PFSK-1 (cell line): ENCODE measurements around the gene MSH4.

ENCODE experiments used
- FOXP2 ChIP-seq: optimal IDR thresholded peaks from 2 replicates; pipeline ENCODE3; 2011; ENCODE audit warnings: borderline replicate concordance, control low read depth, inconsistent platforms; ENCODE audit not compliant: insufficient read depth; ENCODE audit errors: extremely low read length, extremely low read depth
- POLR2AphosphoS5 ChIP-seq: IDR thresholded peaks from 2 replicates; pipeline ENCODE4 v1.6.1; 2012; ENCODE audit warnings: low read depth, mild to moderate bottlenecking, control low read depth, low read length, moderate library complexity
- REST ChIP-seq, 2 experiments: IDR thresholded peaks; 2 replicates each; pipeline versions ENCODE4 v1.6.1 to v1.8.0; 2011 to 2012; ENCODE audit warnings: low read depth in 2 of 2, low read length in 2 of 2, control low read depth in 1 of 2, inconsistent platforms in 1 of 2, mild to moderate bottlenecking in 1 of 2, moderate library complexity in 1 of 2; ENCODE audit not compliant: insufficient read depth in 1 of 2
- SIN3A ChIP-seq: IDR thresholded peaks from 2 replicates; pipeline ENCODE4 v1.6.1; 2012; ENCODE audit warnings: mild to moderate bottlenecking, low read length, moderate library complexity, borderline replicate concordance; ENCODE audit not compliant: insufficient read depth
- TAF1 ChIP-seq: IDR thresholded peaks from 2 replicates; pipeline ENCODE4 v1.6.1; 2012; ENCODE audit warnings: low read length, control low read depth, borderline replicate concordance; ENCODE audit not compliant: insufficient read depth

Gene MSH4

GRCh38 chr1:75794382-75794781 is 2.3 kb upstream of the MSH4 start:
- TF ChIP-seq TAF1 = no peak
- TF ChIP-seq REST (IDR thresholded peaks at IDR 0.05; ENCODE audit: insufficient read depth in 1 of 2, low read depth in 2 of 2, low read length in 2 of 2) = no peak
- TF ChIP-seq SIN3A = no peak
- TF ChIP-seq POLR2AphosphoS5 = no peak
- no peak for TF ChIP-seq FOXP2

GRCh38 chr1:75795703-75796193 is 934 bp upstream of the MSH4 start:
- TF ChIP-seq TAF1 (no peak), SIN3A (peak; percentile 15; the same call in 1 of the 2 replicates)

GRCh38 chr1:75797273-75797588 is 549 bp downstream of the MSH4 start:
- TF ChIP-seq REST (IDR thresholded peaks at IDR 0.05; ENCODE audit: insufficient read depth in 1 of 2, low read depth in 2 of 2, low read length in 2 of 2) = no peak
- no peak for TF ChIP-seq FOXP2
- TF ChIP-seq POLR2AphosphoS5 = no peak
- TF ChIP-seq TAF1 = peak; percentile 34; the same call in 1 of the 2 replicates
- TF ChIP-seq SIN3A = 0 out of 2 replicates have a peak, but pooled peaks have one; percentile 32

GRCh38 chr1:75797606-75798216 is 1.0 kb downstream of the MSH4 start:
- TF ChIP-seq FOXP2 = no peak
- 0 out of 2 replicates have a peak, but pooled peaks have one; percentile 21 for TF ChIP-seq POLR2AphosphoS5

GRCh38 chr1:75808921-75809320 is 12.2 kb downstream of the MSH4 start:
- no peak for TF ChIP-seq POLR2AphosphoS5
- TF ChIP-seq FOXP2 = no peak
- no peak for TF ChIP-seq SIN3A
- no peak for TF ChIP-seq REST (IDR thresholded peaks at IDR 0.05; ENCODE audit: insufficient read depth in 1 of 2, low read depth in 2 of 2, low read length in 2 of 2)
- no peak for TF ChIP-seq TAF1

GRCh38 chr1:75811211-75811981 is 14.7 kb downstream of the MSH4 start:
- TF ChIP-seq POLR2AphosphoS5 (no peak), REST (IDR thresholded peaks at IDR 0.05; ENCODE audit: insufficient read depth in 1 of 2, low read depth in 2 of 2, low read length in 2 of 2) (no peak), SIN3A (no peak), FOXP2 (no peak), TAF1 (no peak)
